Measurements from ENCODE around the gene SGCA.

The SGCA gene

DNA sequence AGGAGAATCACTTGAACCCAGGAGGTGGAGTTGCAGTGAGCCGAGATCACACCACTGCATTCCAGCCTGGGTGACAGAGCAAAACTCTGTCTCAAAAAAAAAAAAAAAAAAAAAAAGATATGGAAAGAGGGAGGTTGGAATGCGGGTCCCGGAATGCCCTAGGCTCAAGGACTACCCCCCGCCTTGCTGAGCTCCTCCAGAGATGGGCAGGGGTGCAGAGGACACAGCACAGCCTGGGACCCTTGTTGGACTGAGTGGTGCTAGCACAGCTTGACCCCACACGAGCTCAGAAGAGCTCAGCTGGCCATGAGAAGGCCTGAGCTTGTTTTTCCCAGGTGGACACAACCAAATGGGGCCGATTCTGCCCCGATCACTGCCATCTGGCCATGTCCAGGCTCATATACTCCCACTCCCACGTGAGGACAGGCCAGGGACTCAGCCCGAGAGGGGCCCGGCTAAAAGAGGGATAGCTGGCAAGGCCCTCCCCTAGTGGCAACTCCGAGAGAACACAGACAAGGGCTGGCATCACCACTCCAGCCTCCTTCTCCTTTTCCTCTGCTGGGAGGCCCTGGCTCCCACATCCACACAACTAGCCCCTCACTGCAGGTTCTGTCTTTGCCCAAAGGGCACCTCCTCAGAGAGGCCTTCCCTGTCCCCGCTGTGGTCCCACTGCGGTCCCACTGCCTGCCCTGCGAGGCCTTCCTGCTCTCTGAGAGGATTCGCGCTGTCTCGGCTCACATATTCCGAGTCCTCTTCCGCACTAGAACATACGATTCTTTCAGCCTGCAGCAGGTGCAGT, 11.0 kb downstream of the SGCA start:
- no peak for DNase-seq (ENCODE audit: low read depth, low spot score)
- H3K4me3 ChIP-seq (ENCODE audit: low read length), result no peak overlapping the region

- DNase-seq (ENCODE audit: low read depth, low spot score), result no peak
- H3K4me3 ChIP-seq (ENCODE audit: low read length), result no peak overlapping the region
These were observed 11.7 kb downstream of the SGCA start for GRCh38 chr17:50177476-50177875.

DNA sequence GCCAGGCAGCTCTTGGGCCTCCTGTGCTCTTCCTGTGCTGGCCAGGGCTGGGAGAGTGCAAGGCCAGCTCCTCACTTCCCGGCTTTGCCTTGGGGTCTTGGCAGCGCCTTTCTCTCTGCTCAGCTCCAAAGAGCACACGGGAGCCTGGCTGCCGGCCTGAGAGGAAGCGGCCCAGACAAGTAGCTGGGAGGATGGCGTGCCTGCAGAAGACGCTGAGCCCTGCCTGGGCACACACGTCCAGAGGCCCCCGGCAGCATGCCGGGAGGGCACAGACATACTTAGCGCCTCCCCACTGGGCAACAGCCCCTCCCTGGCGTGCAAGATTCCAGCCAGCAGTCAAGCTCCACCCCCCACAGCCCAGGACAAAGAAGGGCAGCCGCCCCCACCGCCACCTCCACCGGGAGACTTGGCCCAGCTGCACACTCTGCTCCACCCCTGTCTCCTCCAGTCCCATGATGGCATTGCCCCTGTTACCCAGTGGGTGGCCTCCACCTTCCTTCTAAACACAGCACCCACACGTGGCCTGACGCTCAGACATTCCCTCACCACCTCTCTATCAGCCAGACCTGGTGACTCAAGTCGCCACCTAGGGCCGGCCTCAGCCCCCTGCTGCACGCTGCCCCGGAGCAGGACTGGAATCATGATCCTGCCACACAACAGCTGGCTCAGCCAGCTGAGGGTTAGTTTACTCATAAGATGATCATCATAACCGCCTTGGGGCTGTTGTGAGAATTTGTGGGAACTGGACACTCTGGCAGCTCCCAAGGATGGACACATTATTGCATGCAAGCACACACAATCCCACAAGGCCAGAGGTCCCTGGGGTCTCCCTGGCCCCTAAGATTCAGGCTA, 12.4 kb downstream of the SGCA start:
- DNase-seq (ENCODE audit: low read depth, low spot score), result peak; percentile 42
- no peak overlapping the region for H3K4me3 ChIP-seq (ENCODE audit: low read length)

DNA sequence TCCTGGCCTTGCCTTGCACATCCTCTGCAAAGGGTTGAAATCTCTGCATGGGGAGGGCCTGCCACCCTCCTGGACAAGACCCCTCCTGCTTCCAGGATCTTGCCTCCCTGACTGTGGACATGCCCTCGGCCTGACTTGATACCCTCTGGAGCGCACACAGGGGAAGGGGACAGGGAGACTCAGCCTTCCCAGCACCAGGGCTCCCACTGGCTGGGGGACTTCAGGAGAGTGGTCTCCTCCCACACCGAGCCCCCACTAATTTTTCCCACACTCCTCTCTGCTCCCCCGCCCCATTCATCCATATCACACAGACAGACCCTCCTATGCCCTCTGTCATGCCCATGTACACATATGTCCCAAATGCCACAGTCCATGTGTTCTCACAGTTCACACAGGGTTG, 14.3 kb downstream of the SGCA start:
- DNase-seq (ENCODE audit: low read depth, low spot score), result no peak
- no peak overlapping the region for H3K4me3 ChIP-seq (ENCODE audit: low read length)

GRCh38 chr17:50180620-50181019, 14.8 kb downstream of the SGCA start:
- H3K4me3 ChIP-seq (ENCODE audit: low read length), result no peak overlapping the region
- DNase-seq (ENCODE audit: low read depth, low spot score), result no peak

GRCh38 chr17:50181144-50181543, 15.3 kb downstream of the SGCA start:
- no peak overlapping the region for H3K4me3 ChIP-seq (ENCODE audit: low read length)
- no peak for DNase-seq (ENCODE audit: low read depth, low spot score)

DNA sequence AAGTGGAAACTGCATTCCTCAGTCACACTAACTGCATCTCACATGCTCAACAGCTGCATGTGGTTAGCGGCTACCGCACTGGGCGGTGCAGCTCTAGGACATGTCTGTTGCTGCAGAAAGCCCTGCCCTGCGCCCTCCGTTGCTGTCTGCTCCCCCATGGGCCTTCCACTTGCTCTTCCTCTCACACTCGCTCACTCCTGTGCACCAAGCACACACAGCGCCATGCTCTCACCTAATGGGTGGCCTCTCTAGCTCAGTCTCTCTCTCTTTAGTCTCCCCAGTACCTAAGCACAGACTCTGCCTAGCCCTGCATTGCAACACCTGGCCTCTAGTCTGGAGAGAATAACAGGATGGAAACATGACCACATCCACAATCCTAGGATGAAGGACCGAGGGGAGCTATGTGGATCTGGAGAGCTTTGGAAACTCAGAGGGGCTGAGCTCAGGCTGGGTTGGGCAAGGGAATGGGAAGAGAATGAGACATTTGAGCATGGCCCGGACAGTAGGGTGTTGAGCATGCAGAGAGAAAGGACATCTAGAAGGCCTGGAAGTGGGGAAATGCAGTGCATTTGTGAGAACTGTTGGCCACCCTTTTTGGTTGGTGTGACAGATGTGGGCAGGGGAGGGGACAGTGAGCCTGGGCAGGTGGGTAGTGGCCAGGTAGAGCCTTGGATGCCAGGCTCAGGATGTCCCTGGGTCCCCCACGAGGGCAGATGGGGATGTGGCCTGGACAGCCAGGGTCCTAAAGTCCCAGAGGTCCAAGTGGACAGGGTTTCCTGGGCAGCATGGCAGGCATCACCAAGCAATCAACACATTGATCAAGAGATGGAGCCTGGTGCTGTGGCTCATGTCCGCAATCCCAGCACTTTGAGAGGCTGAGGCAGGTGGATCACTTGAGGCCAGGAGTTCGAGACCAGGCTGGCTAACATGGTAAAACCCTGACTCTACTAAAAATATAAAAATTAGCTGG, 16.1 kb downstream of the SGCA start:
- H3K4me3 ChIP-seq (ENCODE audit: low read length), result no peak overlapping the region
- no peak for DNase-seq (ENCODE audit: low read depth, low spot score)

GRCh38 chr17:50182783-50183420, 17.1 kb downstream of the SGCA start:
- no peak for DNase-seq (ENCODE audit: low read depth, low spot score)
- H3K4me3 ChIP-seq (ENCODE audit: low read length), result no peak overlapping the region

DNA sequence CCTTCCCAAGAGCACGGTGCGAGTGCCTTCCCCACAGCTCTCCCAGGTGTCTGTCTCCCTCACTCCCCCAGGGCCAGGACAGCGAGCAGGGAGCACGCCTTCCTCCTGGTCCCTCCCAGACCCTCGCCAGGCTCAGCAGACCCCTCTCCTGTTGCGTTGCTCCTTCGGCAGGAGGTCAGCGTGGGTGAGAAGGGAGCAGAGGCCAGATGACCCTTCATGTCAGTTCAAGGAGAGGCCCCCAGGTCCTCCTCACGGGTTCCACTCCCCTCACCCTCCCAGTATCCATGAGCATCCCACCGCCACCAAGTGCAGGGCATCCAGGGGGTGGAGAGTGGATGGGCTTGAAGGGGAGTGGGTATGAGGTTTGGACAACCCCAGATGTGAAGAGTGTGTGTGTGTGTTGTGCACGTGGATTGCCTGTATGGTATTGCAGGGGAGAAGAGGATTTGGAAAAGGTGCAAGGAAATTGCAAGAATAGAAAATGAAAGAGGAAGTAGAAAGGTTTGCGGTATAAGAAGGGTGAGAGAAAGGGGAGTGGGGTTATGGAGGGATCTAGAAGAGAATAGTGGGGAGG, 17.7 kb downstream of the SGCA start:
- no peak overlapping the region for H3K4me3 ChIP-seq (ENCODE audit: low read length)
- DNase-seq (ENCODE audit: low read depth, low spot score), result no peak

DNA sequence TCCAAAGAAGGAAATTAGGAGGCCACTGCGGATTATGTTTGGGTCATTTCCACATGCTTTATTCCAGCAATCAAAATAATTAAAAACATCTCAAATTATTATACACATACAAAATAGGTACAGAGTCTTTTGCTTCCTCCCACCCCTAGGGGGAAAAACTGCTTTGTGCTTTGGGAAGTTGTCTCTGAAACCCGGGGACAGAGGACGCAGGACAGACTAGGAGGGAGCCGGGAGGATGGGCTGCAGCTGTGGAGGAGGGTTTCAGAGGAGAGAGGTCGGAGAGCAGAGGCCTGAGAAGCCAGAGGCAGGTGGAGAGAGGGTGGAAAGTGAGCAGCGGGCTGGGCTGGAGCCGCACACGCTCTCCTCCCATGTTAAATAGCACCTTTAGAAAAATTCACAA, 18.3 kb downstream of the SGCA start:
- no peak overlapping the region for H3K4me3 ChIP-seq (ENCODE audit: low read length)
- no peak for DNase-seq (ENCODE audit: low read depth, low spot score)

DNA sequence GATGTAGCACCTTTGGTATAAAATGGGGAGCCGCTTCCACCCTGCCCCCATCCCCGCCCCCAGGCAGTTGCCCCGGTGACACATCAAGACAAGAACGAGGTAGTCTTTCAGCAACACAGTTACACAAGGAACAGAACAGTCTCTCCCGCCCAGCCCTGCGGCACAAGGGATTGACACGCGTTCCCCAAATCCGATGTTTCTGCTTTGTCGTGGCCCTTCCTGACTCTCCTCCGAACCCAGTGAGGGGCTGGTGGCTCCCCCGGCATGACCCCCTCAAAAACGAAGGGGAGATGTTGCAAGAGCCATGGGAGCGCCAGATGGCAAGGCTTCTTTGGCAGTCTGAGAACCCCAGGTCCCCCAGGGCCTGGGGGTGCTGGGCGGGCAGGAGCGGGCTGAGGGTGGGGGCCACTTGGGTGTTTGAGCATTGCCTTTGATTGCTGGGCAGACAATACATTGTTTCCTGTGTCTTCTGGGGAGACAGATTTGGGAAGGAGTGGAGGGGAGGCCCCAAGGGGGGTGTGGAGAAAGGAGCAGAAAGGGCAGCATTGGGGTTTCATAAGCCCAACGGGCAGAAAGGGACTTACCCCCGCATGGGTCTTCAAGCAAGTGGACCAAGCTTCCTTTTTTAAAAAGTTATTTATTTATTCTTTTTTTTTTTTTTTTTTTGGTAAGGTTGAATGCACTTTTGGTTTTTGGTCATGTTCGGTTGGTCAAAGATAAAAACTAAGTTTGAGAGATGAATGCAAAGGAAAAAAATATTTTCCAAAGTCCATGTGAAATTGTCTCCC, 19.0 kb downstream of the SGCA start:
- DNase-seq (ENCODE audit: low read depth, low spot score), result no peak
- no peak overlapping the region for H3K4me3 ChIP-seq (ENCODE audit: low read length)

- no peak overlapping the region for H3K4me3 ChIP-seq (ENCODE audit: low read length)
- no peak for DNase-seq (ENCODE audit: low read depth, low spot score)
These were observed 20.0 kb downstream of the SGCA start for GRCh38 chr17:50185631-50186471.

DNA sequence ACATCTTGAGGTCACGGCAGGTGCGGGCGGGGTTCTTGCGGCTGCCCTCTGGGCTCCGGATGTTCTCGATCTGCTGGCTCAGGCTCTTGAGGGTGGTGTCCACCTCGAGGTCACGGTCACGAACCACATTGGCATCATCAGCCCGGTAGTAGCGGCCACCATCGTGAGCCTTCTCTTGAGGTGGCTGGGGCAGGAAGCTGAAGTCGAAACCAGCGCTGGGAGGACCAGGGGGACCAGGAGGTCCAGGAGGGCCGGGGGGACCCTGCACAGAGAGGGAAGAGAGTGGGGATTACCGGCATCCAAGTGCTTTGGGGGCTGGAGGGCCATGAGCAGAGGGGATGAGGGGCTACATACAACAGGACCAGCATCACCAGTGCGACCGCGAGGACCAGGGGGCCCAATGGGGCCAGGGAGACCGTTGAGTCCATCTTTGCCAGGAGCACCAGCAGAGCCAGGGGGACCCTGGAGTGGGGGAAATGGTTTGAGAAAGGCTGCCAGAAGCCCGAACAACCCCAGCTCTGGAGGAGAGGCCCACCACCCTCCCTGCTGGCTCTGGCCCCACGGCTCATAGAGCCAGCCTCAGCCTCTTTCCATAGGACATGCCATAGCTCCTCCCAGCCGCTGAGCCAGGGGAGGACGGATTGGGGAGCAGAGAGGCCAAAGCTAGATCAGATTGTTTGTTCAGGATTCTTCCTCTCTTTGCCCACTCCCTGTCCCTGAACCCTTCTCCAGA, 21.0 kb downstream of the SGCA start:
- no peak overlapping the region for H3K4me3 ChIP-seq (ENCODE audit: low read length)
- no peak for DNase-seq (ENCODE audit: low read depth, low spot score)

DNA sequence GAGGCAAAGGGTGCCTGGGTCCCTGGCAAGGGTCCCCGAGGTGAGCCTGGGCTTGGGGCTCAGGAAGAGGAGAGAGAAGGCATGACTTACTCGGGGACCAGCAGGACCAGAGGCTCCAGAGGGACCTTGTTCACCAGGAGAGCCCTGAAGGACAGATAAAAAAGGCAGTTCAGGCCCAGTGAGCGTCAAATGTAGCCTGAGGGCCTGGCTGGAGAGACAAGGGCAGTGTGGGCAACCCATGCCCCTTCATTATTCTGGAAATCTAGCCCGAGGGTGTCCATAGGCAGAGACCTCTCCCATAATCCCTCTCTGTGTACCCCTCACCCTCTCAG, 21.6 kb downstream of the SGCA start:
- no peak for DNase-seq (ENCODE audit: low read depth, low spot score)
- H3K4me3 ChIP-seq (ENCODE audit: low read length), result no peak overlapping the region

DNA sequence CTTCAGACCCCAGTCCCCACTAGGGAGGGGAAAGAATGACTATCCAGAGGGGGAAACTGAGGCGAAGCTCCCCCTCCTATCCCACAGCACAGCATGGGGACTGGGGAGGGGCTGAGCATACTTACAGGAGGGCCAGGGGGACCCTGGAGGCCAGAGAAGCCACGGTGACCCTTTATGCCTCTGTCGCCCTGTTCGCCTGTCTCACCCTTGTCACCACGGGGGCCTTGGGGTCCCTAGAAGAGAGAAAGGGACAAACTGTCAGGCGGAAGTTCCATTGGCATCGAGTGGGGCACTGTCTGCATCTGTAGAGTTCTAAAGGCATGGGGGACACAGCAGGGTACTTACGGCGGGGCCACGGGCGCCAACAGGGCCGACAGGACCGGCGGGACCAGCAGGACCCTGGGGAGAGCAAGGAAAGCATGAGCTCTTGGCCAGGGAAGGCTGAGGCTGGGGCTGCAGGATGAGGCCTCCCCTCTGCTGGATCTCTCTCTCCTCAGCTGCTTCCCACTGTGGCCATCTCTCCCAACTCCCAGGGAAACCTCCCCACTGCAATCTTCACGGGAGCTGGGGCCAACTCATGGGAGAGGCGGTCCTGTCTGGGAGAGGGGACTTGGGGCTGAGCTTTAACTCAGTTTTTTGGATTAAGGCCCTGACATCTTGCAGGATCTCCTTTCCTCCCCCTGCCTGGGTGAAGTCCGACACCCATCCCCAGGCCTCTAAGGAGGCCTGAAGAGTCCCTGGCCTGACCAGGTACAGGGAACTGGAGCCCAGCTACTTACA, 22.1 kb downstream of the SGCA start:
- DNase-seq (ENCODE audit: low read depth, low spot score), result no peak
- no peak overlapping the region for H3K4me3 ChIP-seq (ENCODE audit: low read length)

DNA sequence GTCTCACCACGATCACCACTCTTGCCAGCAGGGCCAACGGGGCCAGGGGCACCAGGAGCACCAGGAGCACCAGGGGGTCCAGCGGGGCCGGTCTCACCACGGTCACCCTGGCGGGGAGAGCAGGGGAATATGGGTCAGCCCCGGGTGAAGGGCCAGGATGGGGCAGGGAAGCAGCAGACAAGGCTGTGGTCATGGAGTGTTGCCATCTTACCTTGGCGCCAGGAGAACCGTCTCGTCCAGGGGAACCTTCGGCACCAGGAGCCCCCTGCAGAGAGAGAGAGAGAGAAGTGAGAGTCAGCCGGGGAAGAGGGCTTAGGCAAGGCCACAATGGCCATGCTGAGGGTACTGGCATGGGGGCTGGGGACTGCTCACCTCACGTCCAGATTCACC, 22.7 kb downstream of the SGCA start:
- H3K4me3 ChIP-seq (ENCODE audit: low read length), result no peak overlapping the region

More for the DNA sequence above, 22.7 kb downstream of the SGCA start:
- no peak for DNase-seq (ENCODE audit: low read depth, low spot score)
